ENCODE results near the gene KRAS. TPM values are rescaled to one million over a fixed set of nuclear protein-coding genes. Genes with fewer than 3 reads are reported as not detected.

The KRAS gene
- total RNA-seq, 1 experiment from 2014 or later, result 47.5 TPM

- Histone ChIP-seq H3K23me2 (ENCODE audit: insufficient read length, low read depth, low read length, poor library complexity, severe bottlenecking) (peaks cover 4% of the 10 kb centered on the region), H4K5ac (ENCODE audit: insufficient read length, low read depth, low read length) (no peak overlapping the region), H2AK5ac (ENCODE audit: insufficient read length, low read length) (no peak overlapping the region), H3K18ac (ENCODE audit: insufficient read length, low read depth, low read length) (no peak overlapping the region), H3K4me1 (ENCODE audit: insufficient read depth, low read length) (peaks cover 13% of the 10 kb centered on the region), H4K20me1 (ENCODE audit: control insufficient read depth, insufficient read depth, insufficient read length) (no peaks in the 10 kb centered on the region), H3K9me3 (ENCODE audit: control insufficient read depth, low read depth, low read length) (no peaks in the 10 kb centered on the region), H3K79me2 (ENCODE audit: insufficient read depth, low read length) (peaks cover 4% of the 10 kb centered on the region; the same call in 1 of the 2 replicates), H3K56ac (ENCODE audit: insufficient read length, low read depth, low read length) (no peak overlapping the region), H2AFZ (ENCODE audit: low read length) (no peak overlapping the region), H3T11ph (ENCODE audit: low read length) (no peak overlapping the region), H2BK120ac (ENCODE audit: low read depth, low read length, poor library complexity, severe bottlenecking) (no peak overlapping the region), H3K79me1 (ENCODE audit: insufficient read depth, low read depth, low read length, poor library complexity, severe bottlenecking) (no peaks in the 10 kb centered on the region), H3K23ac (ENCODE audit: insufficient read length, low read depth, low read length) (no peak overlapping the region), H4K8ac (replicated peaks; ENCODE audit: insufficient read length, low read depth, low read length) (no peak overlapping the region), H3K9ac (ENCODE audit: extremely low read depth, insufficient read length, low read length) (no peak overlapping the region), H3K27me3 (ENCODE audit: insufficient read depth, low read length) (no peaks in the 10 kb centered on the region), H2BK5ac (ENCODE audit: insufficient read length, low read length) (no peak overlapping the region), H2BK12ac (ENCODE audit: insufficient read length, low read depth, low read length) (no peak overlapping the region), H4K91ac (ENCODE audit: insufficient read length, low read depth, low read length) (no peak overlapping the region), H3K14ac (ENCODE audit: insufficient read depth, low read length) (no peak overlapping the region), H3K4me2 (ENCODE audit: insufficient read depth, insufficient read length, low read length) (no peak overlapping the region), H2BK20ac (ENCODE audit: low read depth, low read length, poor library complexity, severe bottlenecking) (no peak overlapping the region), H3K4ac (ENCODE audit: low read depth, low read length) (no peak overlapping the region), H3K27ac (ENCODE audit: insufficient read length, low read depth, low read length) (no peak overlapping the region), H2BK15ac (ENCODE audit: low read depth, low read length) (no peak overlapping the region)
- TF ChIP-seq, protein P1, sequence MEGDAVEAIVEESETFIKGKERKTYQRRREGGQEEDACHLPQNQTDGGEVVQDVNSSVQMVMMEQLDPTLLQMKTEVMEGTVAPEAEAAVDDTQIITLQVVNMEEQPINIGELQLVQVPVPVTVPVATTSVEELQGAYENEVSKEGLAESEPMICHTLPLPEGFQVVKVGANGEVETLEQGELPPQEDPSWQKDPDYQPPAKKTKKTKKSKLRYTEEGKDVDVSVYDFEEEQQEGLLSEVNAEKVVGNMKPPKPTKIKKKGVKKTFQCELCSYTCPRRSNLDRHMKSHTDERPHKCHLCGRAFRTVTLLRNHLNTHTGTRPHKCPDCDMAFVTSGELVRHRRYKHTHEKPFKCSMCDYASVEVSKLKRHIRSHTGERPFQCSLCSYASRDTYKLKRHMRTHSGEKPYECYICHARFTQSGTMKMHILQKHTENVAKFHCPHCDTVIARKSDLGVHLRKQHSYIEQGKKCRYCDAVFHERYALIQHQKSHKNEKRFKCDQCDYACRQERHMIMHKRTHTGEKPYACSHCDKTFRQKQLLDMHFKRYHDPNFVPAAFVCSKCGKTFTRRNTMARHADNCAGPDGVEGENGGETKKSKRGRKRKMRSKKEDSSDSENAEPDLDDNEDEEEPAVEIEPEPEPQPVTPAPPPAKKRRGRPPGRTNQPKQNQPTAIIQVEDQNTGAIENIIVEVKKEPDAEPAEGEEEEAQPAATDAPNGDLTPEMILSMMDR (conservative IDR thresholded peaks at IDR 0.05), result no peak
- Mint-ChIP-seq H3K27me3 (ENCODE audit: low read depth) (peaks cover 22% of the 10 kb centered on the region), H3K36me3 (ENCODE audit: insufficient read depth in 1 of 3, low read depth in 3 of 3) (no peaks in the 10 kb centered on the region), H3K27ac (no peak overlapping the region), H3K4me1 (peaks cover 39 to 41% of the 10 kb centered on the region in 2 experiments), H3K9me3 (no peaks in the 10 kb centered on the region), H3K4me3 (no peak overlapping the region)
- no CpG with 5 or more reads among the region's 4 CpGs for WGBS (ENCODE audit: extremely low coverage, insufficient read length, low lambda C conversion rate)
- no peak for DNase-seq
Observed at GRCh38 chr12:25254271-25254880, 3.6 kb upstream of the KRAS start.
